ENCODE measurements around the gene GRIN2A. TPM values are rescaled to one million over a fixed set of nuclear protein-coding genes. Genes with fewer than 3 reads are reported as not detected.

The GRIN2A gene
- total RNA-seq, 4 donors from 2014 or later = 0.32 to 3.6 (median 2.0) TPM

GRCh38 chr16:9821331-9821730, 360.9 kb downstream of the GRIN2A start:
- 68% methylated on average over 3 of the region's 3 CpGs for WGBS
- no peaks in the 10 kb centered on the region for H3K36me3 ChIP-seq
- no peaks in the 10 kb centered on the region for H3K4me1 ChIP-seq
- no peak overlapping the region for H3K27ac ChIP-seq (replicated peaks in 1 of 4)
- TF ChIP-seq POLR2AphosphoS5 (IDR thresholded peaks at IDR 0.05) = no peak
- TF ChIP-seq CTCF (IDR thresholded peaks at IDR 0.05) = no peak
- no peak for TF ChIP-seq EP300 (IDR thresholded peaks at IDR 0.05)
- TF ChIP-seq POLR2A (IDR thresholded peaks at IDR 0.05; ENCODE audit: low read depth) = no peak
- intact Hi-C loops (cut with DNase I) = no loop called here
- H3K9me3 ChIP-seq = no peaks in the 10 kb centered on the region
- no peak for DNase-seq (ENCODE audit: extremely low spot score)
- no peak overlapping the region for H3K4me3 ChIP-seq
- no peaks in the 10 kb centered on the region for H3K27me3 ChIP-seq

- no peaks in the 10 kb centered on the region for H3K36me3 ChIP-seq
- 57% methylated on average over 8 of the region's 8 CpGs for WGBS
These were observed 361.6 kb downstream of the GRIN2A start for GRCh38 chr16:9820476-9821246.

GRCh38 chr16:9818702-9819101, 363.5 kb downstream of the GRIN2A start:
- Histone ChIP-seq H3K27ac (replicated peaks in 1 of 4) (no peak overlapping the region), H3K36me3 (no peaks in the 10 kb centered on the region), H3K4me3 (no peak overlapping the region), H3K27me3 (no peaks in the 10 kb centered on the region), H3K4me1 (no peaks in the 10 kb centered on the region), H3K9me3 (no peaks in the 10 kb centered on the region)
- TF ChIP-seq POLR2A (IDR thresholded peaks at IDR 0.05; ENCODE audit: low read depth) (no peak), EP300 (IDR thresholded peaks at IDR 0.05) (no peak), POLR2AphosphoS5 (IDR thresholded peaks at IDR 0.05) (no peak), CTCF (IDR thresholded peaks at IDR 0.05) (no peak)
- no peak for DNase-seq (ENCODE audit: extremely low spot score)
- intact Hi-C loops (cut with DNase I) = no loop called here
- 90% methylated on average over 1 of the region's 1 CpG for WGBS

More at GRCh38 chr16:9820476-9821246, 361.6 kb downstream of the GRIN2A start:
- Histone ChIP-seq H3K4me1 (no peaks in the 10 kb centered on the region), H3K4me3 (no peak overlapping the region), H3K27me3 (no peaks in the 10 kb centered on the region), H3K27ac (replicated peaks in 1 of 4) (no peak overlapping the region), H3K9me3 (no peaks in the 10 kb centered on the region)
- peak; percentile 74 for DNase-seq (ENCODE audit: extremely low spot score)
- TF ChIP-seq POLR2AphosphoS5 (IDR thresholded peaks at IDR 0.05) (no peak), CTCF (IDR thresholded peaks at IDR 0.05) (no peak), EP300 (IDR thresholded peaks at IDR 0.05) (no peak), POLR2A (IDR thresholded peaks at IDR 0.05; ENCODE audit: low read depth) (no peak)
- intact Hi-C loops (cut with DNase I) = no loop called here

- peak; percentile 50 for DNase-seq (ENCODE audit: extremely low spot score)
- Histone ChIP-seq H3K4me3 (no peak overlapping the region), H3K27ac (replicated peaks in 1 of 4) (no peak overlapping the region), H3K36me3 (no peaks in the 10 kb centered on the region), H3K27me3 (no peaks in the 10 kb centered on the region), H3K9me3 (no peaks in the 10 kb centered on the region), H3K4me1 (no peaks in the 10 kb centered on the region)
- intact Hi-C loops (cut with DNase I) = no loop called here
- no peak for TF ChIP-seq EP300 (IDR thresholded peaks at IDR 0.05)
- TF ChIP-seq POLR2A (IDR thresholded peaks at IDR 0.05; ENCODE audit: low read depth) = no peak
- no peak for TF ChIP-seq CTCF (IDR thresholded peaks at IDR 0.05)
- no peak for TF ChIP-seq POLR2AphosphoS5 (IDR thresholded peaks at IDR 0.05)
- 65% methylated on average over 2 of the region's 4 CpGs for WGBS
These were observed 364.6 kb downstream of the GRIN2A start for GRCh38 chr16:9817586-9817985.
